NCI-H82 treated with DMSO at 0.1 percent for 48 hours (cell line): ENCODE data around the gene ZNRF1.

Source experiments
- DNase-seq: peaks from one replicate; lab custom pipeline; 2025; ENCODE audit not compliant: unreplicated experiment; lab: John Stamatoyannopoulos, UW

ZNRF1 gene

GRCh38 chr16:75058806-75059205 lies 60.0 kb downstream of the ZNRF1 start:
- no peak for DNase-seq

GRCh38 chr16:75059411-75059810 lies 60.6 kb downstream of the ZNRF1 start:
- no peak for DNase-seq

- DNase-seq = no peak
Observed at GRCh38 chr16:75060723-75061122, 61.9 kb downstream of the ZNRF1 start.

- no peak for DNase-seq
Observed at GRCh38 chr16:75061669-75062068, 62.8 kb downstream of the ZNRF1 start.

- DNase-seq = no peak
Observed at GRCh38 chr16:75062135-75062975, 63.5 kb downstream of the ZNRF1 start.

GRCh38 chr16:75062976-75063346 lies 64.1 kb downstream of the ZNRF1 start:
- DNase-seq = no peak

GRCh38 chr16:75063549-75064088 lies 64.8 kb downstream of the ZNRF1 start:
- no peak for DNase-seq

GRCh38 chr16:75064403-75065148 lies 65.8 kb downstream of the ZNRF1 start:
- no peak for DNase-seq

GRCh38 chr16:75065149-75065505 lies 66.3 kb downstream of the ZNRF1 start:
- DNase-seq = no peak

GRCh38 chr16:75065521-75066149 lies 66.8 kb downstream of the ZNRF1 start:
- DNase-seq = no peak

- no peak for DNase-seq
Observed at GRCh38 chr16:75066861-75067447, 68.1 kb downstream of the ZNRF1 start.

GRCh38 chr16:75068085-75069031 lies 69.5 kb downstream of the ZNRF1 start:
- no peak for DNase-seq

- DNase-seq = no peak
Observed at GRCh38 chr16:75070012-75070841, 71.4 kb downstream of the ZNRF1 start.

- no peak for DNase-seq
Observed at GRCh38 chr16:75071621-75072020, 72.8 kb downstream of the ZNRF1 start.

GRCh38 chr16:75072239-75072947 lies 73.6 kb downstream of the ZNRF1 start:
- DNase-seq = no peak

GRCh38 chr16:75073545-75074303 lies 74.9 kb downstream of the ZNRF1 start:
- no peak for DNase-seq

- DNase-seq = no peak
Observed at GRCh38 chr16:75074304-75074793, 75.5 kb downstream of the ZNRF1 start.
